HG03432 (cell line): ENCODE measurements around the gene ELOVL2.
A peak's percentile ranks its signal among the peaks of the same experiment; 100 is the strongest.
"Not testable (repeated sequence)": the region's sequence is repeated elsewhere in the genome, so short reads cannot be mapped to it uniquely, and the experiment has no call there.

Experiments
- ATAC-seq: cut with Tn5 transposase; IDR thresholded peaks from one replicate; pipeline ENCODE4 v1.9.1; 2021; ENCODE audit warnings: mild to moderate bottlenecking, moderate library complexity; ENCODE audit not compliant: unreplicated experiment

ELOVL2 gene, protein sequence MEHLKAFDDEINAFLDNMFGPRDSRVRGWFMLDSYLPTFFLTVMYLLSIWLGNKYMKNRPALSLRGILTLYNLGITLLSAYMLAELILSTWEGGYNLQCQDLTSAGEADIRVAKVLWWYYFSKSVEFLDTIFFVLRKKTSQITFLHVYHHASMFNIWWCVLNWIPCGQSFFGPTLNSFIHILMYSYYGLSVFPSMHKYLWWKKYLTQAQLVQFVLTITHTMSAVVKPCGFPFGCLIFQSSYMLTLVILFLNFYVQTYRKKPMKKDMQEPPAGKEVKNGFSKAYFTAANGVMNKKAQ

DNA sequence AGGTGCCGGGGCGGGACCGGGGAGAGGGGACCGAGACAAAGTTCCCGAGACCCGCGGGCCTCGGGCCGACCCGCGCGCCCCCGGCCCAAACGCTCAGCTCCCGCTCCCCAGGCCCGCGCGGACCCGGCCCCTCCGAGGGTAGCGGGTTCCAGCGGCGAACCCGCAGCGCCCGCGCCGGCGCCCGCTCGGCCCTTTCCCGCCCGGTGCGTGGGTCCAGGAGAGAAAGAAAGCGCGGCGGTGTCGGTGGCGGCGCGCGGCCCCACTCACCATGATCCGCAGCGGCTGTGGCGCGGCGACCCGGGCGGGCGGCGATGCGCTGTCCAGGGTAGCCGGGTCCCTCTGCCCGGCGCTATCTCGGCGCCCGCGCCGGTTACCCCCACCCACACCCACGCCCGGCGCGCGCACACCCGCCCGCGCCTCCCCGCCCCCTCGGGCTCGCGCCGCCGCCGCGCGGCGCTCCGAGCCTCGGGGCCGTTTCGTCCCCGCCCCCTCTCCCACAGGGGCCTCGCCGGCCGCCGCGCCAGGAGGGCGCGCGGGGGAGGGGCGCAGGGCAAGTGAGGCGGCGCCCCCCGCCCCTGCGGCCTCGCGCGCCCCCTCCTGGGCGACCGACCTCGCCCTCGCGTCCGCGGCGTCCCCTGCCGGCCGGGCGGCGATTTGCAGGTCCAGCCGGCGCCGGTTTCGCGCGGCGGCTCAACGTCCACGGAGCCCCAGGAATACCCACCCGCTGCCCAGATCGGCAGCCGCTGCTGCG, at the start of gene ELOVL2:
TSS of gene ELOVL2 (minus strand) at position 345 of the 751 bp plus-strand sequence. CDS start at position 270, 75 bp downstream.
- ATAC-seq = peak; percentile 65

DNA sequence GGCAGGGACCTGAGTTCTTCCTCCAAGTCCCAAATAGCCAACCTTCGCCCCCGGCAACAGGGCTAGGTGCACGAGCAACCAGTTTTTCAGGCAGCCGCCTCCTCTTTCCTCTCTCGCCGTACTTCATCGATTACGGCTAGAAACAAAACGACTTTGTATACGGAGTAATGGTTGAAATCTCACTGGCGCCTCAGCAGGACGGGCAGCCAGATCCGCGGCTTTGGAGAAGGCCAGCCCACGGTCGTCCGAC, 49.2 kb upstream of the ELOVL2 start:
- peak; percentile 27 for ATAC-seq

DNA sequence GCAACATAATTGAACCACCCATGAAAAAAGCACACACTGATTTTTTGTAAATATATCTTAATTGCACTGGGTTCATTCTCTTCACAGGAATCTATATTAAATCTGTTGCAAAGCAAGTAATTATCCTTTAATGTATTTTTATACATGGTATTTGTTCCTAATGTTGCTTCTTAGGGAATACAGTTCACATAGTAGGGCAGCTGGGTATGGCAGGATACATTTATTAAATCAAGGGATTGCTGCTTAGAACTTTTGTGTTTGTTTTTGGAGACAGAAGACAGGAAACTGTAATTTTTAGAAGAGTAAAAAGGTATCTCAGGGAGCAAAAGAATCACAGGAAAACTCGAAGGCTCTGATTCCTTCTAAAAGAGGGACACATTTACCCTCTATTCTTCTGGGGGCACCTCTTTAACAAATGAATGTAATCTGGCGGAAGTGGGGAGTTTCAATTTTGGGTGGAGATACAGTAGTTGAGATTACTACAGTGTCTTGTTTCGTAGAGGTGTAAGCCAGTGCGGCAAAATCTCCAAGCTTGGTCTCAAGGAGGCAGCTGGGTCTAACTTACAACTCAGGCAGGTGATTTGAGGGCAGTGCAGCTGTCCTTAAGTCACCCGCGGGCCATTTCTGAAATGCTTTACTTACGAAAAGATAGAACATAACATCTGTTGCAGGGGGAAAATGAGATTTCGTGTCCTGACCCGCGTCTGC, 48.7 kb upstream of the ELOVL2 start:
- ATAC-seq = peak; percentile 39

DNA sequence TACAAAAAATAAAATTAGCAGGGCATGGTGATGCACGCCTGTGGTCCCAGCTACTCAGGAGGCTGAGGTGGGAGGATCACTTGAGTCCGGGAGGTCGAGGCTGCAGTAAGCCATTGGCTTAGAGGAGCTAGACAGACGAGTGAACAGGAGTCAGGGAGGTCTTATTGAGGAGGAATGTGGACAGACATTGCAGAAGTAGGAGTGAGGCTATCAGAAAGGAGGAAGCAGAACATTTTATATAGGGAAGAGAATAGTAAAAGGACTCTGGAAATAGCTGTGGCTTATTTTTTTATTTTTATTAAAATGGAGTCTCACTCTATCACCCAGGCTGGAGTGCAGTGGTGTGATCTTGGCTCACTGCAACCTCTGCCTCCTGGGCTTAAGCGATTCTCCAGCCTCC, 47.0 kb upstream of the ELOVL2 start:
- ATAC-seq = not testable (repeated sequence)

- ATAC-seq = no peak
Measured at GRCh38 chr6:11089695-11090094, 45.6 kb upstream of the ELOVL2 start.

DNA sequence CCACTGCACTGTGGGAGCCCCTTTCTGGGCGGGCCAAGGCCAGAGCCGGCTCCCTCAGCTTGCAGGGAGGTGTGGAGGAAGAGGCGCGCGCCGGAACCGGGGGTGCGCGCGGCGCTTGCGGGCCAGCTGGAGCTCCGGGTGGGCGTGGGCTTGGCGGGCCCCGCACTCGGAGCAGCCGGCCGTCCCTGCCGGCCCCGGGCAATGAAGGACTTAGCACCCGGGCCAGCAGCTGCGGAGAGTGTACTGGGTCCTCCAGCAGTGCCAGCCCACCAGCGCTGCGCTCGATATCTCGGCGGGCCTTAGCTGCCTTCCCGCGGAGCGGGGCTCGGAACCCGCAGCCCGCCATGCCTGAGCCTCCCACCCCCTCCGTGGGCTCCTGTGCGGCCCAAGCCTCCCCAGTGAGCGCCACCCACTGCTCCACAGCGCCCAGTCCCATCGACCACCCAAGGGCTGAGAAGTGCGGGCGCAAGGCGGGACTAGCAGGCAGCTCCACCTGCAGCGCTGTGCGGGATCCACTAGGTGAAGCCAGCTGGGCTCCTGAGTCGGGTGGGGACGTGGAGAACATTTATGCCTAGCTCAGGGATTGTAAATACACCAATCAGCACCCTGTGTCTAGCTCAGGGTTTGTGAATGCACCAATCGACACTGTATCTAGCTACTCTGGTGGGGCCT, 43.2 kb upstream of the ELOVL2 start:
- not testable (repeated sequence) for ATAC-seq

GRCh38 chr6:11085758-11086435, 41.8 kb upstream of the ELOVL2 start:
- ATAC-seq = no peak

DNA sequence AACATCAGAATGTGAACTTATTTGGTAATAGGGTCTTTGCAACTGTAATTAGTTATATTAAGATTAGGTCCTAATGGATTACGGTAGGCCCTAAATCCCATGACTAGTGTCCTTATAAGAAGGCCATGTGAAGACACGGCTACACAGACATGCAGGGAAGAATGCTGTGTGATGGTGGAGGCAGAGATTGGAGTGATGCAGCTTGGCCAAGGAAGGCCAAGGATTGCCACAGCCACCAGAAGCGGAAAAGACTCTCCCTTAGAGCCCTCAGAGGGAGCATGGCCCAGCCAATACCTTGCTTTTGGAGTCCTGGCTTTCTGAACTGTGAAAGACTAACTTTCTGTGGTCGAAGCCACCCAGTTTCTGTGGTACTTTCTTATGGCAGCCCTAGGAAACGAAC, 39.9 kb upstream of the ELOVL2 start:
- peak; percentile 46 for ATAC-seq

DNA sequence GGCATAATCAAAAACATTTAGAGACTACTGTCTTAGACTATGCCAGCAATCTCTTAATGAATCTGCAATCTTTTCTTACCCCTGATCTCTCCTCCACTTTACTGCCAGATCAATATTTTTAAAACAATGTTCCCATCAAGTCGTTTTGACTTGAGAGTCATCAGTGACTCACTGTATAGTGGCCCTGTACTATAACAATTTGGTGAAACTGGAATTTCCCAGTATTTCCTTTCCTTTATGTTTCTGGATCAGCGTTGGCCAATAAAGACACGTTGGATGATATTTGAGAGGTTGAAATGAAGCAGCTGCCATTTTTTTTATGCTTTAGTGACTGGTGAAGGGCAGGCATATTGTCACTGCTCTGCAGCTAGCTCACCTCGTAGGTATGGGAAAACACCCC, 39.4 kb upstream of the ELOVL2 start:
- no peak for ATAC-seq

- no peak for ATAC-seq
Measured at GRCh38 chr6:11080296-11080695, 36.2 kb upstream of the ELOVL2 start.

GRCh38 chr6:11078266-11078665, 34.2 kb upstream of the ELOVL2 start:
- no peak for ATAC-seq

- no peak for ATAC-seq
Measured at GRCh38 chr6:11076540-11076939, 32.4 kb upstream of the ELOVL2 start.

- no peak for ATAC-seq
Measured at GRCh38 chr6:11072101-11072500, 28.0 kb upstream of the ELOVL2 start.

DNA sequence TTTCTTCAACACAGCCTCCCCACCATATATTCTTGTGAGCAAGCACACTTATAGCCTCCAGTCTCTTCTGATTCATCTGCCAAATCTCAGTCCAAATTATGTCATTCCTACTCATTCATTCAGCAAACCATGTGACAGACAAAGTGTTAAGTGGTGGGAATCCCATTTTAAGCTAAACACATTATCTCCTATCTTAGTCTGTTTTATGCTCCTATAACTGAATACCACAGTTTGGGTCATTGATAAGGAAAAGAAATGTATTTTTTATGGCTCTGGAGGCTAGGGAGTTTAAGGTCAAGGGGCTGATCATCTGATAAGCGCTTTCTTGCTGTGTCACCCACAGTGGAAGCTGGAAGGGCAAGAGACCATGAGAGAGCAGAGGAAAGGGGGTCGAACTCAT, 25.7 kb upstream of the ELOVL2 start:
- no peak for ATAC-seq

DNA sequence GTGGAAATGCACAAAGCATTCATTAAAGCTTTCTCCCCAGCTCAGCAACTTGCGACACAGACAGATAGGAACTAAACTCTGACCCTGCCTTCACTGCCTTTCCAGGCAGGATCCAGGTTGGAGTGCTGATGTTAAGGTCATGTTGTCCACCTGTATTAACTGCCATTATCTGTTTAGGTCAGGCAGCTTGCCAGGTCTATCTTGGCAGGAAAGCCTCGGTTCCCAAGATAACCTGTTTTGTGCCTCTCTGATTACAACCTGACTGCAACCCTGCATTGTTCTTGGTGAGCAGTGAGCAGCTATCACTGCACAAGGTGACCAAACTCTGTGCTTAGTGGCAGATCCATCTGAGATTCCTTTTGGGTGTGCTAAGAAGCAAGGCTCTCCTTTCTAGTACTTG, 23.2 kb upstream of the ELOVL2 start:
- no peak for ATAC-seq

- no peak for ATAC-seq
Measured at GRCh38 chr6:11066505-11067347, 22.6 kb upstream of the ELOVL2 start.

DNA sequence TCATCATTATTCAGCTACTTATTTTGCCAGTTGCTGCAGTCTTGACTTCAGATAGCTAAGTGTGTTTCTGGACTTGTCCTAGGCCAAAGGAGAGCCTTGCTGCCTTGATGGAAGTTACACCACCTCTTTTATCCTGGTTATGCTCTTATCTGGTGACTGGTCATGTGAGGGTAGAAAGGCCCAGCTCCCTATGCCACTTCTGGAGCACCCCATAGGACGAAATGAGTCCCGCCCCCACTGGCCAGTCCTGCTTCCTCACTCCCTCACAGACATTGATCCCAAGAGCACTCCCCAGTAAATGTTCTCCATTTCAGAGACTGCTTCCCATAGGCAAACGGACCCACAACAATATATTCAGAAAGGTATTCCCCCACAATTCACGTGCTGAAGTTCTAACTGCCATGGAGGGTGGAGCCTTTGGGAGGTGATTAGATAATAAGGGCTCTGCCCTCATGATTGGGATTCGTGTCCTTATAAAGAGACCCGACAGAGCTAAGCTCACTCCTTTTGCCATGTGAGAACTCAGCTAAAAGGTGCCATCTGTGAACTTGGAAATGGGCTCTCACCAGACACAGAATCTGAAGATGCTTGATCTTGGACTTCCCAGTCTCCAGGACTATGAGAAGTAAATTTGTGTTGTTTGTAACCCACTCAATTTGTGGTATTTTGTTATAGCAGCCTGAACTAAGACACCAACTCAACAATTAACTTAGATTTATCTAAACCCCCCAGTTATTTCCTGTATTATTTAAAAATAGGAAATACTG, 21.5 kb upstream of the ELOVL2 start:
- ATAC-seq = no peak

GRCh38 chr6:11064836-11065235, 20.7 kb upstream of the ELOVL2 start:
- ATAC-seq = no peak

GRCh38 chr6:11062715-11063114, 18.6 kb upstream of the ELOVL2 start:
- no peak for ATAC-seq
